CD4-positive, alpha-beta T cell treated with Interleukin-17A for 4 hours (primary cell): ENCODE measurements around the gene DUOX1.
"Not testable (repeated sequence)": the region's sequence is repeated elsewhere in the genome, so short reads cannot be mapped to it uniquely, and the experiment has no call there.

Source experiments
- DNase-seq: peaks from one replicate; pipeline ENCODE4 v3.0.0-alpha.2; 2020; ENCODE audit warnings: mixed read lengths

Gene DUOX1

GRCh38 chr15:45121706-45122417 is 7.9 kb upstream of the DUOX1 start:
- DNase-seq = no peak

- no peak for DNase-seq
These were observed 7.1 kb upstream of the DUOX1 start for GRCh38 chr15:45122719-45123118.

- DNase-seq = no peak
These were observed 6.4 kb upstream of the DUOX1 start for GRCh38 chr15:45123397-45123796.

GRCh38 chr15:45126535-45127158 is 3.1 kb upstream of the DUOX1 start:
- DNase-seq = peak; percentile 63

GRCh38 chr15:45128971-45129639 is 689 bp upstream of the DUOX1 start:
- no peak for DNase-seq

- DNase-seq = no peak
These were observed 652 bp downstream of the DUOX1 start for GRCh38 chr15:45130291-45131000.

GRCh38 chr15:45131510-45131909 is 1.7 kb downstream of the DUOX1 start:
- DNase-seq = no peak

- no peak for DNase-seq
These were observed 3.2 kb downstream of the DUOX1 start for GRCh38 chr15:45132844-45133560.

- no peak for DNase-seq
These were observed 3.7 kb downstream of the DUOX1 start for GRCh38 chr15:45133561-45133920.

GRCh38 chr15:45134046-45134445 is 4.3 kb downstream of the DUOX1 start:
- DNase-seq = no peak

- peak; percentile 44 for DNase-seq
These were observed 5.1 kb downstream of the DUOX1 start for GRCh38 chr15:45134682-45135604.

GRCh38 chr15:45135705-45136377 is 6.0 kb downstream of the DUOX1 start:
- DNase-seq = not testable (repeated sequence)

GRCh38 chr15:45136378-45136764 is 6.6 kb downstream of the DUOX1 start:
- peak; percentile 46 for DNase-seq

GRCh38 chr15:45137703-45138102 is 7.9 kb downstream of the DUOX1 start:
- DNase-seq = no peak

GRCh38 chr15:45138814-45139765 is 9.3 kb downstream of the DUOX1 start:
- DNase-seq = no peak

- no peak for DNase-seq
These were observed 10.0 kb downstream of the DUOX1 start for GRCh38 chr15:45139770-45140169.

GRCh38 chr15:45140557-45141250 is 10.9 kb downstream of the DUOX1 start:
- DNase-seq = no peak

GRCh38 chr15:45141386-45141785 is 11.6 kb downstream of the DUOX1 start:
- DNase-seq = no peak

GRCh38 chr15:45143056-45143455 is 13.3 kb downstream of the DUOX1 start:
- no peak for DNase-seq
